Panc1 (cell line): Measurements from ENCODE around the gene PSMA7. TPM values are rescaled to one million over a fixed set of nuclear protein-coding genes. Genes with fewer than 3 reads are reported as not detected.

Experiments used
- ATAC-seq: fragments of 200-7000 bp; cut with Tn5 transposase; 2 replicates; pipeline ENCODE4 v1.9.1; 2020; ENCODE audit warnings: mild to moderate bottlenecking, moderate library complexity
- BruUV-seq: library from RNA; stranded (reverse); fragments of 400-500 nt; replicated peaks from 2 replicates; lab custom pipeline; 2021; lab: Mats Ljungman, UMichigan
- CTCF ChIA-PET: fragments of 300-600 bp; sonication (Branson Sonifier 250); formaldehyde crosslinking; loops from one replicate; lab custom pipeline; 2022; ENCODE audit warnings: antibody characterized with exemption; lab: Charles Lee
- POLR2A ChIA-PET: fragments of 300-600 bp; sonication (Branson Sonifier 250); formaldehyde crosslinking; loops from one replicate; lab custom pipeline; 2022; ENCODE audit warnings: antibody characterized with exemption; lab: Charles Lee
- DNase-seq: peaks from one replicate; pipeline ENCODE4 v3.0.0-alpha.2; 2010; ENCODE audit warnings: low read depth, low spot score
- H3K27ac ChIP-seq: 2 replicates; pipeline ENCODE4 v1.5.1; 2011; ENCODE audit warnings: mild to moderate bottlenecking, low read length, inconsistent platforms
- H3K27me3 ChIP-seq: fragments of 200-500 bp; sonication (Bioruptor generic); 2 replicates; pipeline ENCODE4 v1.6.0; 2014; ENCODE audit warnings: low read length, inconsistent platforms; ENCODE audit not compliant: control insufficient read depth, insufficient read depth
- H3K36me3 ChIP-seq: fragments of 200-500 bp; sonication (Bioruptor generic); 2 replicates; pipeline ENCODE4 v1.5.1; 2014; ENCODE audit warnings: inconsistent platforms, mild to moderate bottlenecking, low read length, moderate library complexity; ENCODE audit not compliant: control insufficient read depth, insufficient read depth
- H3K4me1 ChIP-seq: 2 replicates; pipeline ENCODE4 v1.5.1; 2011; ENCODE audit warnings: inconsistent platforms, mild to moderate bottlenecking, low read length, moderate library complexity; ENCODE audit not compliant: control insufficient read depth, insufficient read depth
- H3K4me3 ChIP-seq, 2 experiments: 2 replicates each; pipeline ENCODE4 v1.5.1; 2011 to 2012; ENCODE audit warnings: low read depth in 2 of 2, low read length in 2 of 2, mild to moderate bottlenecking in 2 of 2, inconsistent platforms in 1 of 2, moderate library complexity in 1 of 2
- H3K9me3 ChIP-seq: fragments of 200-500 bp; sonication (Bioruptor generic); 2 replicates; pipeline ENCODE4 v1.5.1; 2014; ENCODE audit warnings: low read depth, mild to moderate bottlenecking, inconsistent platforms, low read length, moderate library complexity; ENCODE audit not compliant: control insufficient read depth, insufficient read depth
- CTCF ChIP-seq: fragments of 450-650 bp; IDR thresholded peaks from 2 replicates; pipeline ENCODE4 v1.5.1; 2017; ENCODE audit warnings: mild to moderate bottlenecking
- POLR2AphosphoS5 ChIP-seq: IDR thresholded peaks from 2 replicates; pipeline ENCODE4 v1.6.1; 2012; ENCODE audit warnings: mild to moderate bottlenecking, low read depth, low read length, moderate library complexity
- REST ChIP-seq, 2 experiments: IDR thresholded peaks; 2 replicates each; pipeline ENCODE4 v1.6.1; 2011 to 2012; ENCODE audit warnings: low read depth in 2 of 2, control low read depth in 1 of 2, low read length in 1 of 2, mild to moderate bottlenecking in 1 of 2, moderate library complexity in 1 of 2; ENCODE audit not compliant: insufficient read depth in 1 of 2
- SIN3A ChIP-seq: IDR thresholded peaks from 2 replicates; pipeline ENCODE4 v1.6.1; 2012; ENCODE audit warnings: low read depth, mild to moderate bottlenecking, low read length, moderate library complexity, borderline replicate concordance; ENCODE audit not compliant: insufficient read depth
- TCF7L2 ChIP-seq: IDR thresholded peaks from 2 replicates; pipeline ENCODE4 v1.6.1; 2011; ENCODE audit warnings: mild to moderate bottlenecking, low read depth, low read length, inconsistent platforms
- in situ Hi-C: cut with HindIII; loops from 2 replicates; pipeline ENCODE4 v1.10.0; 2016; ENCODE audit warnings: low sequenced_read_pairs, low pct_unique_long_range_greater_than_20kb
- intact Hi-C: fragments of 100-400 bp; cut with micrococcal nuclease; formaldehyde crosslinking; loops from one replicate; pipeline ENCODE4 v1.10.0; 2022; ENCODE audit not compliant: unreplicated experiment
- total RNA-seq: library from RNA; stranded (reverse); gene quantifications from one replicate; pipeline ENCODE4 v1.2.1, GENCODE V29; 2021; ENCODE audit not compliant: unreplicated experiment

The PSMA7 gene
- total RNA-seq, 1 experiment from 2014 or later, result 402 TPM

GRCh38 chr20:62141397-62142251 lies 1.6 kb downstream of the PSMA7 start:
- no peaks in the 10 kb centered on the region for H3K9me3 ChIP-seq
- no TSS peak for BruUV-seq
- in situ Hi-C loops, result no loop called here
- ChIA-PET CTCF (interaction anchor here (0.9 kb wide), 1 partner anchor 131 kb away, joined by 3 read pairs; no protein-coding TSS in a partner anchor), POLR2A (interaction anchor here (0.9 kb wide), 1 partner anchor 20 kb away, joined by 4 read pairs; no protein-coding TSS in a partner anchor)
- ATAC-seq (no peak), DNase-seq (no peak)
- H3K27ac ChIP-seq, result peak overlapping the region; percentile 88
- H3K4me3 ChIP-seq, result peak overlapping the region; percentile 64 to 84
- intact Hi-C loops, result no loop called here
- H3K36me3 ChIP-seq, result peaks cover 29% of the 10 kb centered on the region
- H3K27me3 ChIP-seq, result no peaks in the 10 kb centered on the region
- peaks cover 19% of the 10 kb centered on the region for H3K4me1 ChIP-seq
- 0 out of 2 replicates have a peak, but pooled peaks have one; percentile 33 for TF ChIP-seq SIN3A
- TF ChIP-seq REST (IDR thresholded peaks at IDR 0.05; ENCODE audit: insufficient read depth in 1 of 2, low read depth in 2 of 2, low read length in 1 of 2), result no peak
- TF ChIP-seq POLR2AphosphoS5, result no peak
- TF ChIP-seq TCF7L2, result no peak
- TF ChIP-seq CTCF, result no peak; the same call in 1 of the 2 replicates

GRCh38 chr20:62141043-62141396 lies 2.2 kb downstream of the PSMA7 start:
- H3K27ac ChIP-seq, result no peak overlapping the region
- H3K9me3 ChIP-seq, result no peaks in the 10 kb centered on the region
- peak overlapping the region; percentile 64 to 84; a peak in 3 of 4 replicates for H3K4me3 ChIP-seq
- TF ChIP-seq POLR2AphosphoS5 (no peak), TCF7L2 (no peak), REST (IDR thresholded peaks at IDR 0.05; ENCODE audit: insufficient read depth in 1 of 2, low read depth in 2 of 2, low read length in 1 of 2) (no peak), SIN3A (no peak)
- DNase-seq (no peak), ATAC-seq (no peak)
- H3K36me3 ChIP-seq, result peaks cover 31% of the 10 kb centered on the region
- CTCF ChIA-PET, result no interaction called here
- in situ Hi-C loops (no loop called here), intact Hi-C loops (no loop called here)
- H3K27me3 ChIP-seq, result no peaks in the 10 kb centered on the region
- no TSS peak for BruUV-seq
- H3K4me1 ChIP-seq, result peaks cover 19% of the 10 kb centered on the region
- POLR2A ChIA-PET, result interaction anchor here (0.9 kb wide), 1 partner anchor 19 kb away, joined by 4 read pairs; no protein-coding TSS in a partner anchor
